Endodermal cell (in vitro differentiated cells): Measurements from ENCODE around the gene PRR36. TPM values are rescaled to one million over a fixed set of nuclear protein-coding genes. Genes with fewer than 3 reads are reported as not detected.

Source experiments
- DNase-seq: peaks from one replicate; pipeline ENCODE4 v3.0.0-alpha.2; 2017
- H3K27ac ChIP-seq: 2 replicates; pipeline ENCODE4 v1.5.1; 2013; ENCODE audit warnings: mild to moderate bottlenecking, low read depth, low read length, moderate library complexity
- H3K27me3 ChIP-seq: 2 replicates; pipeline ENCODE4 v1.6.1; 2013; ENCODE audit warnings: mild to moderate bottlenecking, low read length, moderate library complexity; ENCODE audit not compliant: insufficient read depth, control insufficient read depth, poor library complexity, severe bottlenecking
- H3K36me3 ChIP-seq: 2 replicates; pipeline ENCODE4 v1.7.0; 2013; ENCODE audit warnings: mild to moderate bottlenecking, low read length, moderate library complexity; ENCODE audit not compliant: control insufficient read depth, insufficient read depth
- H3K4me1 ChIP-seq: one replicate; pipeline ENCODE4 v1.7.0; 2013; ENCODE audit warnings: low read length; ENCODE audit not compliant: control insufficient read depth, insufficient read depth
- H3K4me3 ChIP-seq: 2 replicates; pipeline ENCODE4 v1.5.1; 2013; ENCODE audit warnings: mild to moderate bottlenecking, low read length, moderate library complexity
- H3K9ac ChIP-seq: 2 replicates; pipeline ENCODE4 v1.6.1; 2013; ENCODE audit warnings: mild to moderate bottlenecking, low read length, moderate library complexity; ENCODE audit not compliant: poor library complexity, severe bottlenecking; ENCODE audit errors: extremely low read depth
- H3K9me3 ChIP-seq: 2 replicates; pipeline ENCODE4 v1.6.1; 2013; ENCODE audit warnings: mild to moderate bottlenecking, low read length, moderate library complexity; ENCODE audit not compliant: control insufficient read depth
- H3K27ac Mint-ChIP-seq: 2 replicates; pipeline ENCODE4 v1.8.0; 2020; ENCODE audit warnings: mixed read lengths
- H3K27me3 Mint-ChIP-seq: 2 replicates; pipeline ENCODE4 v1.8.0; 2021; ENCODE audit warnings: mild to moderate bottlenecking, mixed read lengths; ENCODE audit not compliant: insufficient read depth
- H3K36me3 Mint-ChIP-seq: 2 replicates; pipeline ENCODE4 v1.8.0; 2020; ENCODE audit warnings: low read depth, mixed read lengths
- H3K4me1 Mint-ChIP-seq: 2 replicates; pipeline ENCODE4 v1.8.0; 2020; ENCODE audit warnings: mixed read lengths
- H3K4me3 Mint-ChIP-seq: 2 replicates; pipeline ENCODE4 v1.8.0; 2020; ENCODE audit warnings: mild to moderate bottlenecking, moderate library complexity, mixed read lengths
- H3K9me3 Mint-ChIP-seq: 2 replicates; pipeline ENCODE4 v1.8.0; 2020; ENCODE audit warnings: mild to moderate bottlenecking, mixed read lengths
- CTCF ChIP-seq: fragments of 200-600 bp; sonication (generic); conservative IDR thresholded peaks from 2 replicates; pipeline ENCODE4 v1.5.0; 2021; ENCODE audit warnings: antibody characterized with exemption, mild to moderate bottlenecking
- WGBS, 2 experiments: methylation state at CpG; one replicate each; pipeline versions ENCODE4 v1.1.5 to v1.1.7; 2013; ENCODE audit warnings: missing lambda C conversion rate in 2 of 2, mixed read lengths in 1 of 2; ENCODE audit not compliant: insufficient coverage in 1 of 2, insufficient read length in 1 of 2; 5-methylcytosine and 5-hydroxymethylcytosine counted together
- total RNA-seq, 2 donors: library from RNA; stranded (reverse); fragmentation: NEBNext Ultra II Directional in 1 of 2; extraction: Animal tissue kit (Norgen Biotek cat#: 25700) in 1 of 2; gene quantifications; 2 replicates in 1 of 2; 3 replicates in 1 of 2; pipeline ENCODE4 v1.2.1, GENCODE V29; 2021

PRR36 gene
- total RNA-seq, 2 donors from 2014 or later, result 9.5 to 20.2 TPM

GRCh38 chr19:7819337-7819736 lies 54.9 kb downstream of the PRR36 start:
- H3K36me3 Mint-ChIP-seq, result no peaks in the 10 kb centered on the region
- H3K4me3 Mint-ChIP-seq, result no peak overlapping the region
- peaks cover 18% of the 10 kb centered on the region for H3K9me3 Mint-ChIP-seq
- no peak overlapping the region for H3K27ac ChIP-seq
- peaks cover 13% of the 10 kb centered on the region for H3K27me3 ChIP-seq
- no peak for DNase-seq
- H3K4me3 ChIP-seq, result no peak overlapping the region
- no peaks in the 10 kb centered on the region for H3K9me3 ChIP-seq
- H3K4me1 ChIP-seq, result no peaks in the 10 kb centered on the region
- H3K27me3 Mint-ChIP-seq, result peaks cover 50% of the 10 kb centered on the region
- H3K36me3 ChIP-seq, result no peaks in the 10 kb centered on the region
- no peak overlapping the region for H3K27ac Mint-ChIP-seq
- TF ChIP-seq CTCF, result no peak
- H3K9ac ChIP-seq, result no peak overlapping the region
- no peaks in the 10 kb centered on the region for H3K4me1 Mint-ChIP-seq
- 82 to 98% methylated on average over 2 of the region's 2 CpGs for WGBS, 2 experiments

GRCh38 chr19:7818806-7819205 lies 55.4 kb downstream of the PRR36 start:
- Histone ChIP-seq H3K4me3 (no peak overlapping the region), H3K9ac (no peak overlapping the region), H3K4me1 (no peaks in the 10 kb centered on the region), H3K27ac (no peak overlapping the region), H3K27me3 (peaks cover 13% of the 10 kb centered on the region), H3K9me3 (no peaks in the 10 kb centered on the region), H3K36me3 (no peaks in the 10 kb centered on the region)
- DNase-seq, result no peak
- Mint-ChIP-seq H3K27ac (no peak overlapping the region), H3K4me3 (no peak overlapping the region), H3K27me3 (peaks cover 51% of the 10 kb centered on the region), H3K9me3 (peaks cover 22% of the 10 kb centered on the region), H3K36me3 (no peaks in the 10 kb centered on the region), H3K4me1 (no peaks in the 10 kb centered on the region)
- TF ChIP-seq CTCF, result no peak
- WGBS, 2 experiments, result 87 to 89% methylated on average over 2 of the region's 2 CpGs

Other genes starting within 250 kb of the PRR36 start
- gene XAB2, start 244.8 kb downstream of the PRR36 start, total RNA-seq, result 10 to 100 TPM; 44.3 to 46.6 TPM
- 100 to 1,000 TPM; 149 to 182 TPM for gene PET100, start 244.6 kb downstream of the PRR36 start, total RNA-seq
- gene PCP2, start 240.7 kb downstream of the PRR36 start, total RNA-seq, result under 1 TPM in 1 of 2 donors, not detected in 1; 0.55 TPM
- gene STXBP2, start 237.3 kb downstream of the PRR36 start, total RNA-seq, result 100 to 1,000 TPM; 119 to 126 TPM
- not detected for gene RETN, start 205.3 kb downstream of the PRR36 start, total RNA-seq
- not detected for gene MCEMP1, start 197.3 kb downstream of the PRR36 start, total RNA-seq
- 10 to 100 TPM; 64.6 to 93.1 TPM for gene TRAPPC5, start 193.6 kb downstream of the PRR36 start, total RNA-seq
- not detected for gene FCER2, start 172.3 kb downstream of the PRR36 start, total RNA-seq
- not detected for gene CLEC4G, start 142.3 kb downstream of the PRR36 start, total RNA-seq
- gene CD209, start 126.9 kb downstream of the PRR36 start, total RNA-seq, result not detected
- not detected for gene CLEC4M, start 111.1 kb downstream of the PRR36 start, total RNA-seq
- 1 to 10 TPM; 6.4 to 9.2 TPM for gene EVI5L, start 44.2 kb downstream of the PRR36 start, total RNA-seq
- gene LRRC8E, start 14.1 kb upstream of the PRR36 start, total RNA-seq, result 1 to 10 TPM; 2.8 to 3.4 TPM
- gene MAP2K7, start 29.5 kb upstream of the PRR36 start, total RNA-seq, result 10 to 100 TPM; 33.4 to 40.0 TPM
- 1 to 10 TPM in 1 of 2 donors, under 1 TPM in 1; 0.84 to 2.2 TPM for gene TGFBR3L, start 40.4 kb upstream of the PRR36 start, total RNA-seq
- gene SNAPC2, start 45.9 kb upstream of the PRR36 start, total RNA-seq, result 10 to 100 TPM; 11.9 to 14.2 TPM
- gene CTXN1, start 51.7 kb upstream of the PRR36 start, total RNA-seq, result 10 to 100 TPM; 60.1 to 87.2 TPM
- 10 to 100 TPM; 78.1 to 80.0 TPM for gene TIMM44, start 69.3 kb upstream of the PRR36 start, total RNA-seq
- 100 to 1,000 TPM; 123 to 149 TPM for gene ELAVL1, start 131.3 kb upstream of the PRR36 start, total RNA-seq
- gene CCL25, start 178.4 kb upstream of the PRR36 start, total RNA-seq, result not detected